ENCODE data around the gene LPP. TPM values are rescaled to one million over a fixed set of nuclear protein-coding genes. Genes with fewer than 3 reads are reported as not detected.

The LPP gene
- total and polyA plus RNA-seq, 10 of the 15 experiments (the other 5 are each of a cell fraction or from before 2014, with no cell fraction given), result under 0.01 to 0.62 (median 0.03) TPM

DNA sequence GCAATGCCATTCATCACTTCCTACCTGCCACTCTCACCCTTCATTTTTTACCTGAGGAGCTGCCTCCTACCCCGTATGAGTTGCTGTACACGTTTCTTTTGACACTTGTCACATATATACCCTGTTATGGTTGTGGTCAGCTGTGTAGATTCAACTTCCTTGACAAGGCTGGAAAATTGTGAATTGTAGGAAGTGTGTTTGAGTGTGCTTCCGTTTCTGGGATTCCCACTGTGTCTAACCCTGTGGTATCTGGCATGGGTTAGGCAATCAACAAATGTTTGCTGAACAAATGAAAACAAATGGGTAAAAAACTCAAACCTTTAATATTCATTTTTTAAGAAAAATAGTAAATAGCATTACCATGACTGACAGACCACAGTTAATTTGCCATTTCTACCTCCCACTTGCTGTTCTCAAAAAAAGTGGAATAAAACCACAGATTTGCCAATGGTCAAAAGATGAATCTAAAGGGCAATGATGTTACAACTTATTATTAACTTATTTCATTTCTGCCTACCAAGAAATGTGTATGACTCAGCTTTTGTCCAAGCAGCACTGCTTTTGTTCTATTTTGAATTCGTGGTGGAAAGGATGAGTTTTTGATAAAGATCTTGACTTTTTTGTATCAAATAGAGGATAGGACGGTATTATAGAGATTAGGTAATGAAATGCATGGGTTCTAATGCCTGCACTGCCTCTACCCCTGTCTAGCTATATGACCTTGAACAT lies 404.6 kb downstream of the LPP start (continued):
- TF ChIP-seq IRF4 (IDR thresholded peaks at IDR 0.05; ENCODE audit: low read depth, low read length), result no peak
- TF ChIP-seq ETV6 (conservative IDR thresholded peaks at IDR 0.05 in 1 of 2, IDR thresholded peaks at IDR 0.05 in 1 of 2; ENCODE audit: borderline replicate concordance in 1 of 2, low read depth in 1 of 2), result no peak
- no peak for TF ChIP-seq MYB (IDR thresholded peaks at IDR 0.05; ENCODE audit: borderline replicate concordance, low read depth, low read length)
- no peak for TF ChIP-seq MEF2A (IDR thresholded peaks at IDR 0.05; ENCODE audit: insufficient read depth, low read depth, low read length)
- TF ChIP-seq RELA (IDR thresholded peaks at IDR 0.05; ENCODE audit: borderline replicate concordance, partially characterized antibody), result no peak
- no peak for TF ChIP-seq BMI1 (IDR thresholded peaks at IDR 0.05; ENCODE audit: borderline replicate concordance)
- TF ChIP-seq HCFC1 (IDR thresholded peaks at IDR 0.05; ENCODE audit: low read length), result no peak
- no peak for TF ChIP-seq ZSCAN29 (IDR thresholded peaks at IDR 0.05)
- no peak for TF ChIP-seq IKZF2 (IDR thresholded peaks at IDR 0.05)
- no peak for TF ChIP-seq HDGF (IDR thresholded peaks at IDR 0.05)

DNA sequence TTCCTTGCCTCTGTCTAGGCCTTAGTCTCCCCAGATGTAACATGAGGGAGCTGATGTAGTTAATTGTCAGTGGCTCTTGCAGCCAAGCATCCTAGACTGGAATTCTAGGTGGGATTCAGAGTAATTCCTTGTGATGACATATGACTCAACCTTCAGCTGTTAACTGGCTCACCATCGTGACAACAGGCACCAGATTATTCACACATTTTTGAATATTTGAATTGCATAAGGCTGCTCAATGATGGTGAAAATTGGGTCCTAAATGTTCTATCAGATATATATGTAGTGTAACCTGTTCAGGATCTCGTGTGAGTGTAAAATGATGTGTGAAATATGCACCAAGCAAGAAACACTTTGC lies 405.1 kb downstream of the LPP start:
- Histone ChIP-seq H2AFZ (ENCODE audit: control insufficient read depth, low read depth, low read length) (no peak overlapping the region), H3K9me3 (replicated peaks; ENCODE audit: control insufficient read depth, insufficient read depth, low read length) (no peaks in the 10 kb centered on the region), H3K9ac (ENCODE audit: control insufficient read depth, insufficient read depth, low read length) (no peak overlapping the region), H3K4me3 (no peak overlapping the region), H3K4me2 (ENCODE audit: control insufficient read depth, insufficient read depth) (no peak overlapping the region), H3K27ac (ENCODE audit: control insufficient read depth, insufficient read depth) (no peak overlapping the region), H3K27me3 (replicated peaks in 1 of 2; ENCODE audit: control insufficient read depth in 2 of 2, insufficient read depth in 2 of 2, low read length in 1 of 2) (peaks cover 0 to 3% of the 10 kb centered on the region in 2 experiments; a peak in 1 of 4 replicates), H4K20me1 (ENCODE audit: control insufficient read depth, insufficient read depth) (no peaks in the 10 kb centered on the region), H3K4me1 (ENCODE audit: control insufficient read depth, insufficient read depth, low read length) (no peaks in the 10 kb centered on the region), H3K36me3 (ENCODE audit: control insufficient read depth in 2 of 2, insufficient read depth in 2 of 2, low read length in 1 of 2) (no peaks in the 10 kb centered on the region), H3K79me2 (ENCODE audit: control insufficient read depth, insufficient read depth, low read length) (no peaks in the 10 kb centered on the region)
- intact Hi-C loops (cut with micrococcal nuclease; ENCODE audit: unreplicated experiment) (no loop called here), in situ Hi-C loops (cut with MboI) (no loop called here)
- no TSS peak for BruUV-seq (replicated peaks)
- ATAC-seq (no peak), FAIRE-seq (no peak), DNase-seq (ENCODE audit: low read depth, low spot score) (no peak)
- 28% methylated on average over 2 of the region's 2 CpGs for WGBS (ENCODE audit: insufficient coverage, insufficient replicate concordance, low lambda C conversion rate, missing lambda C conversion rate)
- RAD21 ChIA-PET (ENCODE audit: unreplicated experiment), result no interaction called here
- TF ChIP-seq FOXM1 (IDR thresholded peaks at IDR 0.05; ENCODE audit: low read depth, low read length), result no peak
- TF ChIP-seq SUPT20H (IDR thresholded peaks at IDR 0.05; ENCODE audit: borderline replicate concordance, control insufficient read depth, low read depth, low read length), result no peak
- no peak for TF ChIP-seq ZNF384 (IDR thresholded peaks at IDR 0.05; ENCODE audit: borderline replicate concordance, low read depth, low read length)
- TF ChIP-seq MXI1 (IDR thresholded peaks at IDR 0.05; ENCODE audit: low read depth, low read length), result no peak
- TF ChIP-seq GATAD2B (conservative IDR thresholded peaks at IDR 0.05; ENCODE audit: low read depth), result no peak
- no peak for TF ChIP-seq SMAD5 (IDR thresholded peaks at IDR 0.05; ENCODE audit: low read depth)
- no peak for TF ChIP-seq EZH2 (IDR thresholded peaks at IDR 0.05; ENCODE audit: borderline replicate concordance, control insufficient read depth, low read depth, low read length)
- CTCF ChIA-PET, result no interaction called here
- POLR2A ChIA-PET, result no interaction called here
- SMC1A ChIA-PET (ENCODE audit: uncharacterized antibody, unreplicated experiment), result interaction anchor here (0.8 kb wide), 1 partner anchor 812 kb away, joined by 3 read pairs; no protein-coding TSS in a partner anchor

Data from GM12878 (cell line).